Measurements from ENCODE around the gene RHEB. TPM values are rescaled to one million over a fixed set of nuclear protein-coding genes. Genes with fewer than 3 reads are reported as not detected.

RHEB gene
- total and polyA plus RNA-seq, 2 of the 13 experiments (the other 11 are each of a cell fraction or from before 2014, with no cell fraction given), result 55.0 to 77.6 TPM

GRCh38 chr7:151509670-151510333, 9.9 kb downstream of the RHEB start:
- no peak overlapping the region for H3K4me2 ChIP-seq (ENCODE audit: low read depth, low read length)
- DNase-seq (ENCODE audit: low spot score) (no peak), ATAC-seq (no peak), FAIRE-seq (no peak)
- in situ Hi-C loops (cut with HindIII; ENCODE audit: extremely low pct_ligation_motif_present, low pct_unique_long_range_greater_than_20kb), result no loop called here
- no peak overlapping the region for H3K9ac ChIP-seq (ENCODE audit: insufficient read depth, low read depth, low read length)
- H4K20me1 ChIP-seq (ENCODE audit: insufficient read depth, low read length), result peaks cover 66% of the 10 kb centered on the region
- H3K4me3 ChIP-seq (replicated peaks in 1 of 3; ENCODE audit: insufficient read depth in 1 of 3, low read depth in 2 of 3, low read length in 3 of 3), result no peak overlapping the region
- no peaks in the 10 kb centered on the region; a peak in 1 of 5 replicates for H3K36me3 ChIP-seq (replicated peaks in 1 of 2; ENCODE audit: control insufficient read depth in 1 of 2, insufficient read depth in 2 of 2, low read length in 2 of 2)
- H2AFZ ChIP-seq (ENCODE audit: low read length), result no peak overlapping the region
- CTCF ChIA-PET (ENCODE audit: low intra/inter-chr PET ratio, low total read pairs), result no interaction called here
- intact Hi-C loops (cut with micrococcal nuclease; ENCODE audit: unreplicated experiment), result no loop called here
- H3K79me2 ChIP-seq (ENCODE audit: insufficient read depth, low read length), result peaks cover 97% of the 10 kb centered on the region
- H3K27me3 ChIP-seq (ENCODE audit: control insufficient read depth in 1 of 2, insufficient read depth in 2 of 2, low read length in 2 of 2), result no peaks in the 10 kb centered on the region
- H3K4me1 ChIP-seq (ENCODE audit: insufficient read depth, low read length), result peaks cover 21% of the 10 kb centered on the region
- TF ChIP-seq CHD4 (IDR thresholded peaks at IDR 0.05; ENCODE audit: borderline replicate concordance, low read length) (no peak), HNF4A (CRISPR knock-in tag; IDR thresholded peaks at IDR 0.05) (no peak), NONO (IDR thresholded peaks at IDR 0.05) (no peak), NONO (CRISPR knock-in tag; conservative IDR thresholded peaks at IDR 0.05) (no peak), PRDM4 (CRISPR knock-in tag; IDR thresholded peaks at IDR 0.05; ENCODE audit: borderline replicate concordance) (no peak), NR2F1 (CRISPR knock-in tag; IDR thresholded peaks at IDR 0.05) (no peak), CBX1 (IDR thresholded peaks at IDR 0.05; ENCODE audit: low read depth) (no peak), ZNF350 (CRISPR knock-in tag; IDR thresholded peaks at IDR 0.05; ENCODE audit: borderline replicate concordance, low read depth) (no peak), ZNF839 (CRISPR knock-in tag; IDR thresholded peaks at IDR 0.05; ENCODE audit: borderline replicate concordance) (no peak), ZNF264 (CRISPR knock-in tag; IDR thresholded peaks at IDR 0.05) (no peak), NKX3-1 (CRISPR knock-in tag; IDR thresholded peaks at IDR 0.05) (no peak), BRCA1 (CRISPR knock-in tag; IDR thresholded peaks at IDR 0.05) (no peak)
- TF ChIP-seq, protein P1, sequence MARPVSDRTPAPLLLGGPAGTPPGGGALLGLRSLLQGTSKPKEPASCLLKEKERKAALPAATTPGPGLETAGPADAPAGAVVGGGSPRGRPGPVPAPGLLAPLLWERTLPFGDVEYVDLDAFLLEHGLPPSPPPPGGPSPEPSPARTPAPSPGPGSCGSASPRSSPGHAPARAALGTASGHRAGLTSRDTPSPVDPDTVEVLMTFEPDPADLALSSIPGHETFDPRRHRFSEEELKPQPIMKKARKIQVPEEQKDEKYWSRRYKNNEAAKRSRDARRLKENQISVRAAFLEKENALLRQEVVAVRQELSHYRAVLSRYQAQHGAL (CRISPR knock-in tag; IDR thresholded peaks at IDR 0.05; ENCODE audit: not compliant biosample characterization), result no peak
- TF ChIP-seq, protein P2, sequence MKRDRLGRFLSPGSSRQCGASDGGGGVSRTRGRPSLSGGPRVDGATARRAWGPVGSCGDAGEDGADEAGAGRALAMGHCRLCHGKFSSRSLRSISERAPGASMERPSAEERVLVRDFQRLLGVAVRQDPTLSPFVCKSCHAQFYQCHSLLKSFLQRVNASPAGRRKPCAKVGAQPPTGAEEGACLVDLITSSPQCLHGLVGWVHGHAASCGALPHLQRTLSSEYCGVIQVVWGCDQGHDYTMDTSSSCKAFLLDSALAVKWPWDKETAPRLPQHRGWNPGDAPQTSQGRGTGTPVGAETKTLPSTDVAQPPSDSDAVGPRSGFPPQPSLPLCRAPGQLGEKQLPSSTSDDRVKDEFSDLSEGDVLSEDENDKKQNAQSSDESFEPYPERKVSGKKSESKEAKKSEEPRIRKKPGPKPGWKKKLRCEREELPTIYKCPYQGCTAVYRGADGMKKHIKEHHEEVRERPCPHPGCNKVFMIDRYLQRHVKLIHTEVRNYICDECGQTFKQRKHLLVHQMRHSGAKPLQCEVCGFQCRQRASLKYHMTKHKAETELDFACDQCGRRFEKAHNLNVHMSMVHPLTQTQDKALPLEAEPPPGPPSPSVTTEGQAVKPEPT (CRISPR knock-in tag; IDR thresholded peaks at IDR 0.05; ENCODE audit: low read depth), result no peak
- POLR2A ChIA-PET, result no interaction called here
- no peaks in the 10 kb centered on the region for H3K9me3 ChIP-seq (ENCODE audit: low read length)
- no peak overlapping the region for H3K27ac ChIP-seq (ENCODE audit: extremely low read length, insufficient read depth, low read length)
- BruUV-seq (replicated peaks), result no TSS peak
- WGBS (ENCODE audit: low lambda C conversion rate), result 96% methylated on average over 5 of the region's 5 CpGs

Measured in HepG2 (cell line).